C4-2B (cell line): ENCODE data around the gene CUX1.
"Not testable (repeated sequence)": the region's sequence is repeated elsewhere in the genome, so short reads cannot be mapped to it uniquely, and the experiment has no call there.

ENCODE experiments used
- H3K27ac ChIP-seq: fragments of 450-650 bp; 2 replicates; pipeline ENCODE4 v1.5.1; 2017
- CTCF ChIP-seq: fragments of 450-650 bp; conservative IDR thresholded peaks from 2 replicates; pipeline ENCODE4 v1.5.1; 2017; ENCODE audit warnings: mild to moderate bottlenecking
- ZFX ChIP-seq: fragments of 450-650 bp; IDR thresholded peaks from 2 replicates; pipeline ENCODE4 v1.6.1; 2017

Gene CUX1

GRCh38 chr7:101823096-101823495, 5.7 kb downstream of the CUX1 start:
- TF ChIP-seq CTCF (no peak), ZFX (no peak)
- H3K27ac ChIP-seq = no peak overlapping the region

GRCh38 chr7:101823596-101823995, 6.2 kb downstream of the CUX1 start:
- TF ChIP-seq ZFX (no peak), CTCF (no peak)
- H3K27ac ChIP-seq = no peak overlapping the region

DNA sequence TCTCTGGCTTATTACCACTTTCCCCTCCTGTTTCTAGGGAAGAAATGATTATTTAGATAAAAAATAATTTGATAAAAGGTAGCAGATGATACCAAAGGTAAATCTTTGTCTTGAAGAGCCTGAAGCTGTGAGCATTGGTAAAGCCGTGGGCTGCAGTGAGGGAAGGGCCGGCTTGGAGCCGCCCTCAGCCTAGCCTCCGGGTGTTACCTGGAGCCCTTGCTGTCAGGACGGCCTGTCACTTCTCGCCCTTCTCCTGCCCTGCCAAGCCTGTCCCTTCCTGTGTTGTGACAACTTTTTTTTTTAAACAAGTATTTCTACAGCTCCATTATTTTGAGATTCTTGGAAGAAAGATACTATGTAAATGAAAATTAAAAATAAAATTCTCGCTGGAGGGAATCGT, 7.0 kb downstream of the CUX1 start:
- no peak overlapping the region for H3K27ac ChIP-seq
- no peak for TF ChIP-seq ZFX
- TF ChIP-seq CTCF = no peak

- H3K27ac ChIP-seq = no peak overlapping the region
- no peak for TF ChIP-seq CTCF
- TF ChIP-seq ZFX = no peak
These were observed 8.8 kb downstream of the CUX1 start for GRCh38 chr7:101826081-101826835.

- H3K27ac ChIP-seq = no peak overlapping the region
- TF ChIP-seq ZFX (no peak), CTCF (no peak)
These were observed 11.0 kb downstream of the CUX1 start for GRCh38 chr7:101828301-101829020.

- TF ChIP-seq ZFX = no peak
- no peak for TF ChIP-seq CTCF
These were observed 11.9 kb downstream of the CUX1 start for GRCh38 chr7:101829374-101829773.

DNA sequence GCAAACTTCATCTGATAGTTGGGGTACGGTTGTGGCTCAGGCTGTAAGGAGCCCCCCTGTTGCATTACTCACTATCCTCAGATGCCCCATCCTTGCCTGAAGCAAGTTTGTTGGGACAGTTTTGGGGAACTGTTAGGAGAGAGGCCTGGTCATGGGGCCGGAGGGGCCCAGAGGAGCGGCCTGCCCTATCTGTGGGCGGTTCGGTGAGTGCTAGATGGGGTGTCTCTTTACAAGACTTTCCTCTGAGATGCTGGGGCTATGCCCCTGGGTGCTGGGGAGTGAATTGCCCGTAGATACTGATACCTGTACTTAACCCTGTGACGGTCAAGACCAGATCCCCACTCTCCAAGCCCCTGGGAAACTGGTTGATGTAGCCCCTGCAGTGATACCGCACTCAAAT, 12.4 kb downstream of the CUX1 start:
- no peak overlapping the region for H3K27ac ChIP-seq
- TF ChIP-seq ZFX = no peak

More at GRCh38 chr7:101829374-101829773, 11.9 kb downstream of the CUX1 start:
- no peak overlapping the region for H3K27ac ChIP-seq

GRCh38 chr7:101831396-101831795, 14.0 kb downstream of the CUX1 start:
- not testable (repeated sequence) for H3K27ac ChIP-seq
